Left lung (tissue), 10 donors: ENCODE results near the gene PLA2G2D. TPM values are rescaled to one million over a fixed set of nuclear protein-coding genes. Genes with fewer than 3 reads are reported as not detected.

Source experiments
- ATAC-seq: fragments of 200-7000 bp; cut with Tn5 transposase; one replicate; pipeline ENCODE4 v1.9.1; 2020; ENCODE audit warnings: moderate library complexity
- DNase-seq, 4 donors: peaks; one replicate each; pipeline ENCODE4 v3.0.0-alpha.2; 2013 to 2020
- H3K27ac ChIP-seq, 2 donors: fragments of 200-600 bp; sonication (generic) in 1 of 2; one replicate each; pipeline versions ENCODE4 v1.5.0 to v1.8.0; 2020 to 2021
- H3K27me3 ChIP-seq, 2 donors: fragments of 200-600 bp; sonication (generic) in 1 of 2; one replicate each; pipeline versions ENCODE4 v1.5.0 to v1.8.0; 2020 to 2021
- H3K36me3 ChIP-seq, 2 donors: fragments of 200-600 bp; sonication (generic) in 1 of 2; one replicate each; pipeline versions ENCODE4 v1.5.0 to v1.8.0; 2020 to 2021
- H3K4me1 ChIP-seq, 2 donors: fragments of 200-600 bp; one replicate each; pipeline ENCODE4 v1.8.0; 2021
- H3K4me3 ChIP-seq, 2 donors: fragments of 200-600 bp; sonication (generic) in 1 of 2; one replicate each; pipeline versions ENCODE4 v1.5.0 to v1.8.0; 2020 to 2021; ENCODE audit warnings: mild to moderate bottlenecking in 1 of 2
- H3K9me3 ChIP-seq, 2 donors: fragments of 200-600 bp; sonication (generic) in 1 of 2; one replicate each; pipeline versions ENCODE4 v1.5.0 to v1.8.0; 2020 to 2021
- CTCF ChIP-seq, 2 donors: fragments of 200-600 bp; sonication (generic) in 1 of 2; IDR thresholded peaks; one replicate each; pipeline versions ENCODE4 v1.5.0 to v1.8.0; 2021; ENCODE audit warnings: antibody characterized with exemption in 2 of 2
- intact Hi-C, 2 donors: fragments of 100-400 bp; cut with DNase I; formaldehyde crosslinking; loops; one replicate each; pipeline versions ENCODE4 v1.11.2 to v1.14.2; 2022
- polyA plus RNA-seq, 6 donors: library from polyadenylated mRNA; unstranded; fragments of 120-200 nt; gene quantifications; one replicate each; pipeline ENCODE4 v1.2.1, GENCODE V29; 2013; ENCODE audit not compliant: insufficient read length in 6 of 6
- total RNA-seq, 2 donors: library from RNA; stranded (reverse); fragmentation: NEBNext Ultra II Directional; extraction: Animal tissue kit (Norgen Biotek cat#: 25700); gene quantifications; one replicate each; pipeline ENCODE4 v1.2.1, GENCODE V29; 2021
- donor health status: DM: no; HTN: yes; CAD: no.
- donor health status: DM: no; HTN: no; CAD: no.

PLA2G2D gene
- total and polyA plus RNA-seq, 8 donors, result 0.07 to 0.15 (median 0.09) TPM; not detected in 3

DNA sequence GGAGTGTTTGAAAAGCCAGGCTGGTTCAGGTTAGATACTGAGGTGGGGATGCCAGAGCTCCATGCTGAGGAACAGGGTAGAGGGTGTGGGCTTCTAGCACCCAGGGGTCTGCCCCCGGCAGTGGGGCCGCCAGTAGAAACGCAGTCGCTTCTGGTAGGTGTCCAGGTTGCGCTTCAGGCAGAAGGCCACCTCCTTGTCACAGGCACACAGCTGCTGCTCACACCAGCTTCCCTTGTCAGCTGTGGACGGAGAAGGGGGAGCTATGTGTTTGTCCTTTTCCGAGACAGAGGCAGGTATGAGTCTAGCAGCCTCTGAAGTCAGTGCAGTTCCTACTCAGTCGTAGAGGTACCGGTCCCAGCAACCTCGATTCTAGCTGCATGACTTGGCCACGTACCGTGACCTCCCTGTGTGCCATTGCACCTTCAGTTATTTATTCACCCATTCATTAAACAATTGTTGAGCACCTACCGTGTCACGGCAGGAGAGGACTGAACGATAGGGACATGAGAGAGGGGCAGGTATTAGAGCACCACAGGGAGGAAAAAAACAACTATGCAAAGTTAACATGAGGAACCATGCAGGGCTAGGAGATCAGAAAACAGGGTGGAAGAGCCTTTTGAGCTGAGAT, 5.2 kb downstream of the PLA2G2D start:
- Histone ChIP-seq H3K4me1 (no peaks in the 10 kb centered on the region), H3K27me3 (no peaks in the 10 kb centered on the region), H3K27ac (no peak overlapping the region), H3K36me3 (no peaks in the 10 kb centered on the region), H3K4me3 (no peak overlapping the region), H3K9me3 (no peaks in the 10 kb centered on the region)
- DNase-seq (no peak), ATAC-seq (no peak)
- intact Hi-C loops, result no loop called here
- no peak for TF ChIP-seq CTCF (IDR thresholded peaks at IDR 0.05)

DNA sequence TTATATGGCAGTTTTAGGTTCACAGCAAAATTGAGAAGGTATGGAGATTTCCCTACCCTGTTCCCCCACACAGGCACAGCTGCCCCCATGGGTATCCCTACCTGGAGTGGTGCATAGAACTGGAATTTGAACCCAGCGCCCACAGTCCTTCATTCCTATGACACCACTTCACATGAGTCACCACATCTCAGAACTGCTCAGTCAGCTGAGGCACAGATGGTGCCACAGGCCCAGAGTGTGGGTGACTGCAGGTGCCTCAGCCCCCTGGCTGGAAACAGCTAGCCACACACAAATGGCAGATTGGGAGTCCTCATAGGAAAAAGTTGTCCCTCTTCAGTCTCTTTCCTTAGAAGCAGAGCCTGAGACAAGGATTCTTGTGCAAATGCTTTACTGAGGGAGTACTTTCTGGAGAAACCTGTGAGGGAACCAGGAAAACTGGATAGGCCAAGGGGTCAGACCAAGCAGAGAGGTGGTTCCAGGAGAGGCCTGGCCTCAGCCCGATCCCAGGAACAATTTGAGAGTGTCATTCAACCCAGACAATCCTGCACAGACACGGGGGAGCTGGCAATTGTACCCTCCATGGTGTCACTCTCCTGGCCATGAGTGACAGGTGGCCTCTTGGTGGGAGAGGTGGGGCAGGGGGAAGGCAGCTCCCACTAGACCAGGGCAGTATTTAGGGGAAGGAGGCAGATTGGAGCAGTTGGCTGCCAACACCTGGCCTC, 6.9 kb downstream of the PLA2G2D start:
- no peaks in the 10 kb centered on the region for H3K36me3 ChIP-seq
- no peaks in the 10 kb centered on the region for H3K9me3 ChIP-seq
- DNase-seq (no peak), ATAC-seq (no peak)
- no peaks in the 10 kb centered on the region for H3K4me1 ChIP-seq
- intact Hi-C loops, result no loop called here
- H3K27ac ChIP-seq, result no peak overlapping the region
- no peak overlapping the region for H3K4me3 ChIP-seq
- H3K27me3 ChIP-seq, result no peaks in the 10 kb centered on the region
- no peak for TF ChIP-seq CTCF (IDR thresholded peaks at IDR 0.05)

- no peak overlapping the region for H3K4me3 ChIP-seq
- no peaks in the 10 kb centered on the region for H3K36me3 ChIP-seq
- no peaks in the 10 kb centered on the region for H3K9me3 ChIP-seq
- DNase-seq (no peak), ATAC-seq (no peak)
- no peak overlapping the region for H3K27ac ChIP-seq
- no peaks in the 10 kb centered on the region for H3K27me3 ChIP-seq
- TF ChIP-seq CTCF (IDR thresholded peaks at IDR 0.05), result no peak
- no peaks in the 10 kb centered on the region for H3K4me1 ChIP-seq
- intact Hi-C loops, result no loop called here
Measured at GRCh38 chr1:20111452-20111851, 7.9 kb downstream of the PLA2G2D start.

- no peaks in the 10 kb centered on the region for H3K4me1 ChIP-seq
- no peak for TF ChIP-seq CTCF (IDR thresholded peaks at IDR 0.05)
- ATAC-seq (no peak), DNase-seq (no peak)
- no peaks in the 10 kb centered on the region for H3K9me3 ChIP-seq
- H3K27me3 ChIP-seq, result no peaks in the 10 kb centered on the region
- intact Hi-C loops, result no loop called here
- no peaks in the 10 kb centered on the region for H3K36me3 ChIP-seq
- no peak overlapping the region for H3K27ac ChIP-seq
- H3K4me3 ChIP-seq, result no peak overlapping the region
Measured at GRCh38 chr1:20110679-20111078, 8.7 kb downstream of the PLA2G2D start.

- intact Hi-C loops, result no loop called here
- H3K27ac ChIP-seq, result no peak overlapping the region
- H3K4me3 ChIP-seq, result no peak overlapping the region
- no peaks in the 10 kb centered on the region for H3K9me3 ChIP-seq
- ATAC-seq, result peak; percentile 83
- TF ChIP-seq CTCF (IDR thresholded peaks at IDR 0.05), result no peak
- H3K27me3 ChIP-seq, result no peaks in the 10 kb centered on the region
- no peaks in the 10 kb centered on the region for H3K36me3 ChIP-seq
- no peaks in the 10 kb centered on the region for H3K4me1 ChIP-seq
- no peak for DNase-seq
Measured at GRCh38 chr1:20109223-20109856, 10.0 kb downstream of the PLA2G2D start.
